GM12878 (cell line): Measurements from ENCODE around the gene THSD8. TPM values are rescaled to one million over a fixed set of nuclear protein-coding genes. Genes with fewer than 3 reads are reported as not detected.

ENCODE experiments used
- ATAC-seq: fragments of 200-7000 bp; cut with Tn5 transposase; 3 replicates; pipeline ENCODE4 v1.9.1; 2020; ENCODE audit warnings: mild to moderate bottlenecking, moderate library complexity
- BruUV-seq: library from RNA; stranded (reverse); fragments of 400-500 nt; replicated peaks from 2 replicates; lab custom pipeline; 2021; lab: Mats Ljungman, UMichigan
- CTCF ChIA-PET: fragments of 300-600 bp; sonication (Branson Sonifier 250); formaldehyde crosslinking; extraction: SDS; loops from one replicate; lab custom pipeline; 2021; ENCODE audit warnings: inconsistent platforms; lab: Yijun Ruan, JAX
- POLR2A ChIA-PET: fragments of 350-600 bp; formaldehyde crosslinking; extraction: SDS; loops from one replicate; lab custom pipeline; 2021; ENCODE audit warnings: inconsistent platforms; lab: Charles Lee
- RAD21 ChIA-PET: fragments of 300-600 bp; sonication (Branson Sonifier 250); formaldehyde crosslinking; loops from one replicate; lab custom pipeline; 2023; ENCODE audit warnings: antibody characterized with exemption; ENCODE audit not compliant: unreplicated experiment; lab: Charles Lee
- SMC1A ChIA-PET: fragments of 300-600 bp; sonication (Branson Sonifier 250); formaldehyde crosslinking; loops from one replicate; lab custom pipeline; 2023; ENCODE audit not compliant: unreplicated experiment, uncharacterized antibody; lab: Charles Lee
- DNase-seq: peaks from one replicate; pipeline ENCODE4 v3.0.0-alpha.2; 2011; ENCODE audit warnings: low read depth, low spot score
- FAIRE-seq: peaks from 3 replicates; lab custom pipeline; 2011; peaks lifted over from hg19 to GRCh38; lab: Jason Lieb, UNC
- H2AFZ ChIP-seq: 2 replicates; pipeline ENCODE4 v1.6.0; 2011; ENCODE audit warnings: low read depth, low read length, control low read depth; ENCODE audit not compliant: control insufficient read depth
- H3K27ac ChIP-seq: 2 replicates; pipeline ENCODE4 v1.5.1; 2011; ENCODE audit warnings: control low read depth; ENCODE audit not compliant: control insufficient read depth, insufficient read depth
- H3K27me3 ChIP-seq, 2 experiments: replicated peaks in 1 of 2; 2 replicates each; pipeline versions ENCODE4 v1.6.0 to v1.6.1; 2011; ENCODE audit warnings: low read length in 1 of 2; ENCODE audit not compliant: control insufficient read depth in 2 of 2, insufficient read depth in 2 of 2
- H3K36me3 ChIP-seq, 2 experiments: 2 replicates each; pipeline ENCODE4 v1.5.1; 2011; ENCODE audit warnings: low read length in 1 of 2; ENCODE audit not compliant: control insufficient read depth in 2 of 2, insufficient read depth in 2 of 2
- H3K4me1 ChIP-seq: 2 replicates; pipeline ENCODE4 v1.6.1; 2011; ENCODE audit warnings: mild to moderate bottlenecking, low read length, moderate library complexity, mixed read lengths; ENCODE audit not compliant: control insufficient read depth, insufficient read depth
- H3K4me2 ChIP-seq: 2 replicates; pipeline ENCODE4 v1.6.0; 2011; ENCODE audit warnings: control low read depth; ENCODE audit not compliant: control insufficient read depth, insufficient read depth
- H3K4me3 ChIP-seq: fragments of 200-600 bp; sonication (generic); 2 replicates; pipeline ENCODE4 v1.5.1; 2016
- H3K79me2 ChIP-seq: 2 replicates; pipeline ENCODE4 v1.6.0; 2011; ENCODE audit warnings: low read length; ENCODE audit not compliant: control insufficient read depth, insufficient read depth
- H3K9ac ChIP-seq: 2 replicates; pipeline ENCODE4 v1.8.0; 2011; ENCODE audit warnings: low read length, control low read depth, mixed read lengths; ENCODE audit not compliant: control insufficient read depth, insufficient read depth
- H3K9me3 ChIP-seq: replicated peaks from 3 replicates; pipeline ENCODE4 v1.5.1; 2011; ENCODE audit warnings: mild to moderate bottlenecking, low read length; ENCODE audit not compliant: control insufficient read depth, insufficient read depth
- H4K20me1 ChIP-seq: 2 replicates; pipeline ENCODE4 v1.6.0; 2011; ENCODE audit not compliant: control insufficient read depth, insufficient read depth
- MAX ChIP-seq: IDR thresholded peaks from 2 replicates; pipeline ENCODE4 v1.6.1; 2012; ENCODE audit warnings: low read depth, low read length, improper control_type of control experiment
- MXI1 ChIP-seq: fragments of 150-350 bp; IDR thresholded peaks from 2 replicates; pipeline ENCODE4 v1.6.1; 2011; ENCODE audit warnings: low read depth, mild to moderate bottlenecking, inconsistent platforms, low read length, improper control_type of control experiment
- MYB ChIP-seq: fragments of 150-350 bp; IDR thresholded peaks from 2 replicates; pipeline ENCODE4 v1.6.1; 2014; ENCODE audit warnings: mild to moderate bottlenecking, low read depth, low read length, borderline replicate concordance
- SREBF1 ChIP-seq: IDR thresholded peaks from 2 replicates; pipeline ENCODE4 v1.6.1; 2012; ENCODE audit warnings: mild to moderate bottlenecking, low read length
- ZNF622 ChIP-seq: fragments of 450-650 bp; IDR thresholded peaks from 2 replicates; pipeline ENCODE4 v1.6.1; 2017; ENCODE audit warnings: mild to moderate bottlenecking, inconsistent platforms
- ZSCAN29 ChIP-seq: fragments of 450-650 bp; IDR thresholded peaks from 2 replicates; pipeline ENCODE4 v1.6.1; 2017; ENCODE audit warnings: mild to moderate bottlenecking, moderate library complexity
- WGBS: methylation state at CpG from one replicate; pipeline ENCODE4 v1.1.6; 2016; ENCODE audit warnings: low lambda C conversion rate; ENCODE audit not compliant: insufficient replicate concordance, insufficient coverage; ENCODE audit errors: missing lambda C conversion rate; 5-methylcytosine and 5-hydroxymethylcytosine counted together
- in situ Hi-C: fragments of 300-500 bp; cut with MboI; formaldehyde crosslinking; loops from 9 replicates; pipeline ENCODE4 v1.14.3; 2018; ENCODE audit warnings: mixed read lengths
- intact Hi-C: fragments of 100-400 bp; cut with micrococcal nuclease; formaldehyde crosslinking; loops from one replicate; pipeline ENCODE4 v1.14.2; 2022; ENCODE audit not compliant: unreplicated experiment
- polyA plus RNA-seq, 11 experiments: library from polyadenylated mRNA; depleted of rRNA in 4 of 11; unstranded in 6 of 11; stranded (reverse) in 5 of 11; fragments of >200 nt; fragmentation: Nextera tagmentation in 4 of 11; fragmentation: Illumina TruSeq in 1 of 11; extraction: Ambion mirVana in 4 of 11; extraction: Trizol in 1 of 11; gene quantifications; 1 replicate in 1 of 11; 2 replicates in 10 of 11; pipeline versions ENCODE4 v1.2.1 to v1.2.3, GENCODE V29; 2011 to 2016; ENCODE audit warnings: inconsistent platforms in 2 of 11, missing spikeins in 2 of 11, low read depth in 1 of 11
- total RNA-seq, 4 experiments: library from RNA; depleted of rRNA in 3 of 4; stranded (reverse); fragments of >200 nt in 3 of 4; fragmentation: Illumina TruSeq in 1 of 4; extraction: Trizol in 1 of 4; gene quantifications; 2 replicates each; pipeline versions ENCODE4 v1.2.1 to v1.2.3, GENCODE V29; 2013 to 2021

The THSD8 gene
- total and polyA plus RNA-seq, 10 of the 15 experiments (the other 5 are each of a cell fraction or from before 2014, with no cell fraction given) = 0.24 to 32.3 (median 21.3) TPM; not detected in 2

DNA sequence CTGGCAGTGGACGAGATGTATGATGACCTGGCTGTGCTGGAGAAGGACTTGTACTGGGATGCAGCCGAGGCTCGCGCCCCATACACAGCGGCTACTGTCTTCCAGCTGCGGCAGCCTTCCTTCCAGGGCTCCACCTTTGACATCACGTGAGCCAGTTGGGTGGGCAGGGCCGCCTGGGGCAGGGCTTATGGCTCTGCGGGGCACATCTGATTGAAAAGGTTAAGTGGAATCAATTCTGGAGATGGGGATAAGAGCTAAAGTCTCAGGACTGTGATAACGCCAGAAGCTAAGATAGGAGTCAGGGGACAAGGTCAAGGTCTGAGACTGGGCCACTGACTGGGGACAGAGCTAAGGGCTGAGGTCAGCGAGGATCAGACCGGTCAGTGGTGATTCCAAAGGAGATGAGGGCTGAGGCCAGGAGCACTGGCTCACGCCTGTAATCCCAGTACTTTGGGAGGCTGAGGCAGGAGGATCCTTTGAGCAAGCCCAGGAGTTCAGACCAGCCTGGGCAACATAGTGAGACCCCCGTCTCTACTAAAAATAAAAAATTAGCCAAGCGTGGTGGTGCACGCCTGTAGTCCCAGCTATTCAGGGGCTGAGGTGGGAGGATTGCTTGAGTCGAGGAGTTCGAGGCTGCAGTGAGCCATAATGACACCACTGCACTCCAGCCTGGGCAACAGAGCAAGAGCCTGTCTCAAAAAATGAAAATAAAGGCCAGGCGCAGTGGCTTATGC lies 45.6 kb upstream of the THSD8 start:
- no peaks in the 10 kb centered on the region for H4K20me1 ChIP-seq
- ChIA-PET CTCF (interaction anchor here (0.8 to 17.0 kb wide), 8 partner anchors 10 to 174 kb away, joined by 3 to 426 read pairs (median 10); partner anchors contain the start of genes JUNB, PRDX2, THSD8 and TRIR), SMC1A (interaction anchor here (0.8 kb wide), 1 partner anchor 46 kb away, joined by 3 read pairs; the partner anchor contains the start of gene THSD8), POLR2A (no interaction called here), RAD21 (interaction anchor here (1.6 kb wide), 1 partner anchor 8 kb away, joined by 3 read pairs; no protein-coding TSS in a partner anchor)
- ATAC-seq (no peak), DNase-seq (no peak), FAIRE-seq (no peak)
- intact Hi-C loops = loop anchor here (5.0 kb wide), 1 partner anchor 194 kb away; no protein-coding TSS in a partner anchor
- BruUV-seq = no TSS peak
- WGBS = 52% methylated on average over 19 of the region's 19 CpGs
- H3K27ac ChIP-seq = no peak overlapping the region
- in situ Hi-C loops = no loop called here
- no peak overlapping the region for H2AFZ ChIP-seq
- no peaks in the 10 kb centered on the region for H3K79me2 ChIP-seq
- H3K36me3 ChIP-seq = no peaks in the 10 kb centered on the region
- H3K9ac ChIP-seq = no peak overlapping the region
- no peak overlapping the region for H3K4me3 ChIP-seq
- H3K4me2 ChIP-seq = no peak overlapping the region
- no peak for TF ChIP-seq MXI1
- no peak for TF ChIP-seq ZSCAN29
- TF ChIP-seq ZNF622 = no peak
- no peak for TF ChIP-seq MYB
- TF ChIP-seq SREBF1 = no peak
- TF ChIP-seq MAX = no peak
- H3K27me3 ChIP-seq = peaks cover 0 to 2% of the 10 kb centered on the region in 2 experiments; a peak in 1 of 4 replicates
- H3K4me1 ChIP-seq = no peaks in the 10 kb centered on the region
- H3K9me3 ChIP-seq = no peaks in the 10 kb centered on the region
